RWPE2 (cell line): ENCODE measurements around the gene RERE.

ENCODE experiments used
- ATAC-seq: fragments of 200-7000 bp; cut with Tn5 transposase; 3 replicates; pipeline ENCODE4 v1.9.1; 2021; ENCODE audit warnings: low read depth
- DNase-seq: peaks from one replicate; pipeline ENCODE4 v3.0.0-alpha.2; 2020; ENCODE audit warnings: low spot score
- H3K27ac ChIP-seq: fragments of 450-650 bp; 2 replicates; pipeline ENCODE4 v1.5.1; 2017; ENCODE audit warnings: mild to moderate bottlenecking; ENCODE audit not compliant: poor library complexity, severe bottlenecking
- H3K27me3 ChIP-seq: fragments of 250-450 bp; sonication (Bioruptor Pico); 2 replicates; pipeline ENCODE4 v1.5.1; 2021; ENCODE audit warnings: mild to moderate bottlenecking, moderate library complexity; ENCODE audit not compliant: insufficient read depth, poor library complexity, severe bottlenecking
- H3K36me3 ChIP-seq: fragments of 250-450 bp; sonication (Bioruptor Pico); 2 replicates; pipeline ENCODE4 v1.5.1; 2020; ENCODE audit warnings: low read depth, mild to moderate bottlenecking, moderate library complexity
- H3K4me1 ChIP-seq: fragments of 250-450 bp; sonication (Bioruptor Pico); 2 replicates; pipeline ENCODE4 v1.5.1; 2021; ENCODE audit warnings: mild to moderate bottlenecking, moderate library complexity; ENCODE audit not compliant: insufficient read depth, poor library complexity, severe bottlenecking
- H3K4me3 ChIP-seq: fragments of 250-450 bp; sonication (Bioruptor Pico); 2 replicates; pipeline ENCODE4 v1.5.1; 2021; ENCODE audit warnings: mild to moderate bottlenecking, moderate library complexity; ENCODE audit not compliant: severe bottlenecking
- H3K9me3 ChIP-seq: fragments of 250-450 bp; sonication (Bioruptor Pico); 2 replicates; pipeline ENCODE4 v1.5.1; 2021; ENCODE audit warnings: mild to moderate bottlenecking, moderate library complexity; ENCODE audit not compliant: severe bottlenecking
- CTCF ChIP-seq: fragments of 450-650 bp; IDR thresholded peaks from one replicate; pipeline ENCODE4 v1.5.1; 2017; ENCODE audit warnings: mild to moderate bottlenecking, moderate library complexity; ENCODE audit not compliant: poor library complexity, severe bottlenecking

RERE gene

GRCh38 chr1:8348047-8348776 is 469.2 kb downstream of the RERE start:
- H3K36me3 ChIP-seq: no peaks in the 10 kb centered on the region
- no peak overlapping the region for H3K27ac ChIP-seq
- peaks cover 13% of the 10 kb centered on the region for H3K4me1 ChIP-seq
- TF ChIP-seq CTCF: no peak
- DNase-seq (no peak), ATAC-seq (no peak)
- no peak overlapping the region for H3K4me3 ChIP-seq
- H3K9me3 ChIP-seq: no peaks in the 10 kb centered on the region
- H3K27me3 ChIP-seq: no peaks in the 10 kb centered on the region

GRCh38 chr1:8347635-8348034 is 469.8 kb downstream of the RERE start:
- Histone ChIP-seq H3K27me3 (no peaks in the 10 kb centered on the region), H3K9me3 (no peaks in the 10 kb centered on the region), H3K4me3 (no peak overlapping the region), H3K4me1 (peaks cover 13% of the 10 kb centered on the region), H3K27ac (no peak overlapping the region), H3K36me3 (no peaks in the 10 kb centered on the region)
- no peak for TF ChIP-seq CTCF
- ATAC-seq: no peak
- no peak for DNase-seq

- TF ChIP-seq CTCF: no peak
- Histone ChIP-seq H3K27me3 (no peaks in the 10 kb centered on the region), H3K4me3 (no peak overlapping the region), H3K36me3 (no peaks in the 10 kb centered on the region), H3K4me1 (peaks cover 6% of the 10 kb centered on the region), H3K27ac (no peak overlapping the region), H3K9me3 (no peaks in the 10 kb centered on the region)
- no peak for DNase-seq
- ATAC-seq: no peak
Observed at GRCh38 chr1:8345621-8346415, 471.6 kb downstream of the RERE start.

- TF ChIP-seq CTCF: no peak
- H3K27me3 ChIP-seq: no peaks in the 10 kb centered on the region
Observed at GRCh38 chr1:8344893-8345507, 472.4 kb downstream of the RERE start.

More at GRCh38 chr1:8344893-8345507, 472.4 kb downstream of the RERE start:
- H3K27ac ChIP-seq: no peak overlapping the region
- H3K36me3 ChIP-seq: no peaks in the 10 kb centered on the region
- no peak for DNase-seq
- H3K9me3 ChIP-seq: no peaks in the 10 kb centered on the region
- ATAC-seq: no peak
- peaks cover 6% of the 10 kb centered on the region for H3K4me1 ChIP-seq
- H3K4me3 ChIP-seq: no peak overlapping the region
